A172 (cell line): ENCODE results near the gene MRC2. TPM values are rescaled to one million over a fixed set of nuclear protein-coding genes. Genes with fewer than 3 reads are reported as not detected.

Experiments
- DNase-seq: peaks from one replicate; pipeline ENCODE4 v3.0.0-alpha.2; 2015; ENCODE audit warnings: low spot score
- total RNA-seq: library from RNA; depleted of rRNA; stranded (reverse); fragments of >200 nt; shearing (Covaris generic); gene quantifications from 2 replicates; pipeline ENCODE4 v1.2.3, GENCODE V29; 2014

The MRC2 gene
- total RNA-seq, 1 experiment from 2014 or later = 123 TPM

GRCh38 chr17:62631086-62631935, 3.8 kb downstream of the MRC2 start:
- no peak for DNase-seq

GRCh38 chr17:62631936-62632924, 4.8 kb downstream of the MRC2 start:
- no peak for DNase-seq

- DNase-seq = no peak
Measured at GRCh38 chr17:62637809-62638208, 10.3 kb downstream of the MRC2 start.

- DNase-seq = no peak
Measured at GRCh38 chr17:62641153-62641552, 13.7 kb downstream of the MRC2 start.

- no peak for DNase-seq
Measured at GRCh38 chr17:62641951-62642350, 14.5 kb downstream of the MRC2 start.

GRCh38 chr17:62643496-62643895, 16.0 kb downstream of the MRC2 start:
- no peak for DNase-seq

GRCh38 chr17:62644487-62645173, 17.2 kb downstream of the MRC2 start:
- no peak for DNase-seq

- no peak for DNase-seq
Measured at GRCh38 chr17:62648251-62648955, 20.9 kb downstream of the MRC2 start.

GRCh38 chr17:62648956-62649294, 21.5 kb downstream of the MRC2 start:
- DNase-seq = no peak

- no peak for DNase-seq
Measured at GRCh38 chr17:62649570-62649969, 22.1 kb downstream of the MRC2 start.

GRCh38 chr17:62650587-62650986, 23.1 kb downstream of the MRC2 start:
- DNase-seq = no peak

GRCh38 chr17:62652251-62653001, 25.0 kb downstream of the MRC2 start:
- peak; percentile 84 for DNase-seq

- DNase-seq = peak; percentile 86
Measured at GRCh38 chr17:62653002-62653825, 25.7 kb downstream of the MRC2 start.

GRCh38 chr17:62653826-62654761, 26.6 kb downstream of the MRC2 start:
- DNase-seq = peak; percentile 42

- no peak for DNase-seq
Measured at GRCh38 chr17:62655656-62656055, 28.2 kb downstream of the MRC2 start.

- DNase-seq = no peak
Measured at GRCh38 chr17:62656446-62656845, 29.0 kb downstream of the MRC2 start.

- no peak for DNase-seq
Measured at GRCh38 chr17:62657145-62657665, 29.7 kb downstream of the MRC2 start.

- DNase-seq = no peak
Measured at GRCh38 chr17:62657690-62658089, 30.2 kb downstream of the MRC2 start.
